ENCODE data around the gene OOSP2. TPM values are rescaled to one million over a fixed set of nuclear protein-coding genes. Genes with fewer than 3 reads are reported as not detected.
"Not testable (repeated sequence)": the region's sequence is repeated elsewhere in the genome, so short reads cannot be mapped to it uniquely, and the experiment has no call there.

The OOSP2 gene
- total RNA-seq, 2 donors from 2014 or later = not detected

DNA sequence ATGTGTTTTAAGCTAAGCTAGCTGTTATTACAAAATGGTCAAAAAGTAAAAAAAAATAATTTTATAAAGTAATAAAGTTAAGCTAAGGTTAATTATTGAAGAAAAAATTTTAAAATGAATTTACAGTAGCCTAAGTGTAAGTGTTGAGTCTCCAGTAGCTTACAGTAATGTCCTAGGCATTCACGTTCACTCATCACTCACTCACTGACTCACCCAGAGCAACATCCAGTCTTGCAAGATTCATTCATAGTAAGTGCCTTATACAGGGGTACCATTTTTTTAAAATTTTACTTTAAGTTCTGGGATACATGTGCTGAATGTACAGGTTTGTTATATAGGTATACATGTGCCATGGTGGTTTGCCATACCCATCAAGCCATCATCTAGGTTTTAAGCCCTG, 34.8 kb upstream of the OOSP2 start:
- DNase-seq = no peak
- intact Hi-C loops (cut with DNase I) = no loop called here
- Histone ChIP-seq H3K36me3 (no peaks in the 10 kb centered on the region), H3K27me3 (no peaks in the 10 kb centered on the region), H3K4me1 (no peaks in the 10 kb centered on the region), H3K4me3 (no peak overlapping the region), H3K27ac (no peak overlapping the region), H3K9ac (ENCODE audit: low read depth in 2 of 2, low read length in 2 of 2) (no peak overlapping the region), H3K9me3 (no peaks in the 10 kb centered on the region)
- TF ChIP-seq, protein P1, sequence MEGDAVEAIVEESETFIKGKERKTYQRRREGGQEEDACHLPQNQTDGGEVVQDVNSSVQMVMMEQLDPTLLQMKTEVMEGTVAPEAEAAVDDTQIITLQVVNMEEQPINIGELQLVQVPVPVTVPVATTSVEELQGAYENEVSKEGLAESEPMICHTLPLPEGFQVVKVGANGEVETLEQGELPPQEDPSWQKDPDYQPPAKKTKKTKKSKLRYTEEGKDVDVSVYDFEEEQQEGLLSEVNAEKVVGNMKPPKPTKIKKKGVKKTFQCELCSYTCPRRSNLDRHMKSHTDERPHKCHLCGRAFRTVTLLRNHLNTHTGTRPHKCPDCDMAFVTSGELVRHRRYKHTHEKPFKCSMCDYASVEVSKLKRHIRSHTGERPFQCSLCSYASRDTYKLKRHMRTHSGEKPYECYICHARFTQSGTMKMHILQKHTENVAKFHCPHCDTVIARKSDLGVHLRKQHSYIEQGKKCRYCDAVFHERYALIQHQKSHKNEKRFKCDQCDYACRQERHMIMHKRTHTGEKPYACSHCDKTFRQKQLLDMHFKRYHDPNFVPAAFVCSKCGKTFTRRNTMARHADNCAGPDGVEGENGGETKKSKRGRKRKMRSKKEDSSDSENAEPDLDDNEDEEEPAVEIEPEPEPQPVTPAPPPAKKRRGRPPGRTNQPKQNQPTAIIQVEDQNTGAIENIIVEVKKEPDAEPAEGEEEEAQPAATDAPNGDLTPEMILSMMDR (IDR thresholded peaks at IDR 0.05) = no peak

DNA sequence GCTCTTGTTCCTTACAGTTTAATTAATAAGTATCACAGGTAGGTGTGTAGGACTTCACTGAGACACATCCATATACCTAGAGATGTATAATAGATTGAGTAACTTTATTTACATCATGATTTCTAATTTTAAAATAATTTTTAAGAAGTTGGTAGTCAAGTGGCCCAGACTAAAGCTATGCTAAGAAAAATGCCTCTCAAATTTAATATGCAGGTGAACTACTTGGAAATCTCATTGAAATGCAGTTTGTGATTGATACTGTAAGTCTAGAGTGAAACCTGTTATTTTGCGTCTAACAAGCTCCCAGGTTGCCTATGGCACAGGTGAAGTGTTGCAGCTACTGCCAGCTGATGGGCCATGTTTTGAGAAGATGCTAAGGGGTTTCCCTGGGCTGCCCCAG, 23.3 kb upstream of the OOSP2 start, which contains the start of gene OOSP4B:
OOSP4B (plus strand) TSS at position 301 of the 400 bp plus-strand sequence.
- no peak within 1 kb of the TSS for H3K4me3 ChIP-seq
- intact Hi-C loops (cut with DNase I) = no loop called here
- no peak within 1 kb of the TSS for H3K27ac ChIP-seq
- no peak within 1 kb of the TSS for H3K9ac ChIP-seq (ENCODE audit: low read depth in 2 of 2, low read length in 2 of 2)
- no peaks in the 10 kb centered on the region for H3K4me1 ChIP-seq
- no peaks in the 10 kb centered on the region for H3K27me3 ChIP-seq
- H3K36me3 ChIP-seq = no peaks in the 10 kb centered on the region
- H3K9me3 ChIP-seq = no peaks in the 10 kb centered on the region
- DNase-seq = no peak
- TF ChIP-seq, protein P1 (IDR thresholded peaks at IDR 0.05) = no peak

DNA sequence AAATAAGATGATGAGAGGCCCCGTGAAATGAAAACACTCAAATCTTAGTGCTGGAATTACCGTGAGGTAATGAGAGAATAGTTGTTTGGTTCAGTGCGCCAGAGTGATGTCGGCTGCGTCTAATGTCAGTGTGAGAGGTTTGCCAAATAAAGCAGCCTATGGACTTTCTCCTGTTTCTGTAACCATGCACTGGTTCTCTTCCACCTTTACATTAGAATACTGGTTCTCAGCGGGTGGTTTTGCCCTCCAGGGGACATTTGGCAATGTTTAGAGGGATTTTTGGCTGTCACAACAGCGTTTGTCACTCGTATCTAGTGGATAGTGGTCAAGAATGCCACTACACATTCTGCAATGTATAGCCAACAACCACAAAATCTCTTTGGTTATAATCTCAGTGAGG, 22.2 kb upstream of the OOSP2 start:
- TF ChIP-seq, protein P1 (IDR thresholded peaks at IDR 0.05) = no peak
- Histone ChIP-seq H3K27me3 (no peaks in the 10 kb centered on the region), H3K9me3 (no peaks in the 10 kb centered on the region), H3K36me3 (no peaks in the 10 kb centered on the region), H3K9ac (ENCODE audit: low read depth in 2 of 2, low read length in 2 of 2) (no peak overlapping the region), H3K4me3 (no peak overlapping the region), H3K4me1 (no peaks in the 10 kb centered on the region), H3K27ac (no peak overlapping the region)
- intact Hi-C loops (cut with DNase I) = no loop called here
- no peak for DNase-seq

DNA sequence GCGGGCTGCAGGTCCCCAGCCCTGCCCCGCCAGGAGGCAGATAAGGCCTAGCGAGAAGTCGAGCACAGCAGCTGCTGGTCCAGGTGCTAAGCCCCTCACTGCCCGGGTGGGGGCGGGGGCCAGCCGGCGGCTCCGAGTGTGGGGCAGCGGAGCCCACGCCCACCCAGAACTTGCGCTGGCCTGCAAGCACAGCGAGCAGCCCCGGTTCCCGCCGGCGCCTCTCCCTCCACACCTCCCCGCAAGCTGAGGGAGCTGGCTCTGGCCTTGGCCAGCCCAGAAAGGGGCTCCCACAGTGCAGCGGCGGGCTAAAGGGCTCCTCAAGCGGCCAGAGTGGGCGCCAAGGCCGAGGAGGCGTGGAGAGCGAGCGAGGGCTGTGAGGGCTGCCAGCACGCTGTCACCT, 19.8 kb upstream of the OOSP2 start:
- DNase-seq; H3K9ac ChIP-seq (ENCODE audit: low read depth in 2 of 2, low read length in 2 of 2); intact Hi-C loops (cut with DNase I); H3K36me3 ChIP-seq; H3K27ac ChIP-seq; H3K4me1 ChIP-seq; H3K9me3 ChIP-seq; H3K27me3 ChIP-seq; H3K4me3 ChIP-seq: not testable (repeated sequence)

DNA sequence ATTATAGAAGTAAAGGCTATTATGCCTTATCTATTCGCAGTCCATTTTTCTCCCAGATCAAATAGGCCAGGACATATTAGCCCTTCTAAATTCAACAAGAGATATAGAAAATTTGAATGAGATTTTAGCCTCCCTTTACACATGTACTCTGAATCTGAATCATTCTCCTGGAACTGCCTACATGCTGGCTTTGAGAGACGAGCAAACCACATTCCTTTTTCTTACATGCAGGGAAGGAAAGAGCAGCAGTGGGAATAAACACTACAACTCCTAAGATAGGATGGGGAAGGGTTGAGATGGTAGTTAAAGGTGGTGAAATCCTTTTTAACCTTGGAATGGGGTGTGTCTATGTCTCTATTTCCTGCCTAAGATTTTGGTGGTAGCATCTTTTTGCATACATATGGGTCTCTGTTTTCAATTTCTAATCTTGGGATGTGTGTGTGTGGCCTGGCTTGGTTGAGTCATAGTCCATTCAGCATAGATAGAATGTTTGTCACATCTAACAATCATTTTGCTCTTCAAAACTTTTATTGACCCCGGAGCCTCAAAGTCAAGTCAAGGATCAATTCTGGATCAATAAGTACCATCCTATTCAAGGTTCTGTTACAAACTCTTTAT, 11.1 kb upstream of the OOSP2 start:
- Histone ChIP-seq H3K27ac (no peak overlapping the region), H3K27me3 (no peaks in the 10 kb centered on the region), H3K4me1 (no peaks in the 10 kb centered on the region), H3K9ac (ENCODE audit: low read depth in 2 of 2, low read length in 2 of 2) (no peak overlapping the region), H3K4me3 (no peak overlapping the region), H3K36me3 (no peaks in the 10 kb centered on the region), H3K9me3 (no peaks in the 10 kb centered on the region)
- intact Hi-C loops (cut with DNase I) = no loop called here
- DNase-seq = no peak
- TF ChIP-seq, protein P1 (IDR thresholded peaks at IDR 0.05) = no peak

DNA sequence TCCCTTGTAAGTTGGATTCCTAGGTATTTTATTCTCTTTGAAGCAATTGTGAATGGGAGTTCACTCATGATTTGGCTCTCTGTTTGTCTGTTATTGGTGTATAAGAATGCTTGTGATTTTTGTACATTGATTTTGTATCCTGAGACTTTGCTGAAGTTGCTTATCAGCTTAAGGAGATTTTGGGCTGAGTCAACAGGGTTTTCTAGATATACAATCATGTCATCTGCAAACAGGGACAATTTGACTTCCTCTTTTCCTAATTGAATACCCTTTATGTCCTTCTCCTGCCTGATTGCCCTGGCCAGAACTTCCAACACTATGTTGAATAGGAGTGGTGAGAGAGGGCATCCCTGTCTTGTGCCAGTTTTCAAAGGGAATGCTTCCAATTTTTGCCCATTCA, 10.2 kb downstream of the OOSP2 start:
- H3K36me3 ChIP-seq; DNase-seq; intact Hi-C loops (cut with DNase I); H3K27ac ChIP-seq; H3K9ac ChIP-seq (ENCODE audit: low read depth in 2 of 2, low read length in 2 of 2); H3K4me3 ChIP-seq; H3K4me1 ChIP-seq; H3K9me3 ChIP-seq; H3K27me3 ChIP-seq: not testable (repeated sequence)

DNA sequence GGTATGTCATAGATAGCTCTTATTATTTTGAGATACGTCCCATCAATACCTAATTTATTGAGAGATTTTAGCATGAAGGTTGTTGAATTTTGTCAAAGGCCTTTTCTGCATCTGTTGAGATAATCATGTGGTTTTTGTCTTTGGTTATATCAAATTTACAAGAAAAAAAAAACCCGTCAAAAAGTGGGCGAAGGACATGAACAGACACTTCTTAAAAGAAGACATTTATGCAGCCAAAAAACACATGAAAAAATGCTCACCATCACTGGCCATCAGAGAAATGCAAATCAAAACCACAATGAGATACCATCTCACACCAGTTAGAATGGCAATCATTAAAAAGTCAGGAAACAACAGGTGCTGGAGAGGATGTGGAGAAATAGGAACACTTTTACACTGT, 10.6 kb downstream of the OOSP2 start:
- H3K36me3 ChIP-seq; H3K9ac ChIP-seq (ENCODE audit: low read depth in 2 of 2, low read length in 2 of 2); H3K27ac ChIP-seq; H3K9me3 ChIP-seq; intact Hi-C loops (cut with DNase I); H3K27me3 ChIP-seq; DNase-seq; H3K4me3 ChIP-seq; H3K4me1 ChIP-seq: not testable (repeated sequence)
